HG03439 (cell line): ENCODE measurements around the gene HDAC9.
"Not testable (repeated sequence)": the region's sequence is repeated elsewhere in the genome, so short reads cannot be mapped to it uniquely, and the experiment has no call there.

Experiments used
- ATAC-seq: cut with Tn5 transposase; IDR thresholded peaks from one replicate; pipeline ENCODE4 v1.9.1; 2021; ENCODE audit warnings: mild to moderate bottlenecking, moderate library complexity; ENCODE audit not compliant: unreplicated experiment

The HDAC9 gene

DNA sequence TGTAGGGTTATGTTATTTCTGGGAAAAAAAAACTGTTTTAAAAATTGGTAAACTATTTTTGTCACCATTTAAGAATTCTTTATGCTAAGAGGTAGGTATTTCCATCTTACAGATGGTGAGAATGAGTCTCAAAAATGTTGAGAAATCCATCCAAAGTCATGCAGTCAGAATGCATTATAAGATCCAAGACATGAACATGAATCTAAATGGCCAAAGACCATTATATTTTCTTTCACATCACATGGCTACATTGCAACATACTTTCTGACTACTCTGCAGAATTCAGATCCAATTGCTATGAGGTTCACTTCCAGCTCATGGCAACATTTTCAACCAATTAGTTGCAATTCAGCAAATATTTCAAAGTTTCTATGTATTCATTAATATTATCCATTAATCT is 440.7 kb downstream of the HDAC9 start:
- ATAC-seq = no peak

DNA sequence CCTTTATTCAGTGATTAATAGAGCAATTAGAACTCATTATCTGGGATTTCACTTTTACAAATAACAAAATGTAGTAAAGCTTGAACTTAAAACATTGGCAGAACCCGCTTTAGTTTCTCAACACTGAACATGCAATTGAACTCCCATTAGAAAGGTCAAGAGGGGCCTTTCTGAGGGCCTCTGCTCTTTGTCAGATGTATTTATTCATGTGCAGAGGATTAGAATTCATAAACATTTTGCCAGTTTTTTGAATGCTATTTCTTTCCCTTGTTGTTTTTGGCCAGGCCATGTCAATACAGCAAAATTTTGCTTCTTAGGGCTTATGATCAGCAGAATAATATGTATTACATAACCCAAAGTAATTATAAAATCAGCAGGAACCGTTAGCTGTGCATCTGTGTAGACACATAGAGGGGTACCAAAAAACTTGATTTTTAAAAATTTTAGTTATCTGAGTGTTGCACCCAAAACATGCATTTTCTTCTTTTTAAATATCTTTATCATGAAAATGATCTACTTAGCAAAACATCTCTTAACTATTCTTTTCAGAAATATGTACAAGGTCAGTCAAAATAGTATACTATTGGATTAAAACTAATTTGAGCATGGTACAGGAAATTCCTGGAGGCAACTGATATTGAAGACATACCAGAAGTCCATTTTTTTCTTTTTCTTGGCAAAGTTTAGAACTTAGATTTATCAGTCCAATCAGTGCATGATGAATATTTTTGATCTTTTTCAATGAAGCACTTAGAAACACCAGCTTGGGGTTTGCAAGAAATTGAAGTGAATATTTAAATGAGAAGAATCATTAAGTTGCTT is 444.4 kb downstream of the HDAC9 start:
- no peak for ATAC-seq

DNA sequence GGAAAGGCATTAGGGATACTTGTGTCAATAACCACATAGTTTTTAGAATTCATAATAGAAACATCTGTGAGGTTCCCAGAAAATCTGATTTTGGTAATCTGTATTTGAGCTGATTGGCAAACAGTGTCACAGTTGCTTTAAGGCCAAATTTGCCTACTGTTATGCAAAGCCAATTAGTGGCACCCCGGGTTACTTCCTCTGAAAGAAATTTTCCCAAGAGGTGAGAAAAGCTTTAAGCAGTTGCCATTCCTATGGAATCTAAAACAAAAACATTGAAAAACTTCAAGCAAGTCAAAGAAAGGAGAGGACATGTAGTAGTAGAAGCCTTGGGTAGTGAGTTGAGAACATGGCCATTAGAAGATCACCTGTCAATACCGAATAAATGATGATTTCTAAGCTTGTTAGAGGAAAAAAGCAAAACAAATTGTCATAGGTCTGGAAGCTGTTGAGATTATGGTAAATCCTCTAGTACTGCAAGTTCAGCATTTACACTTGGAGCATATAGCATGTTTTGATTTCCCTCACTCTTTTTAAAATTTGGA is 445.1 kb downstream of the HDAC9 start:
- ATAC-seq = no peak

DNA sequence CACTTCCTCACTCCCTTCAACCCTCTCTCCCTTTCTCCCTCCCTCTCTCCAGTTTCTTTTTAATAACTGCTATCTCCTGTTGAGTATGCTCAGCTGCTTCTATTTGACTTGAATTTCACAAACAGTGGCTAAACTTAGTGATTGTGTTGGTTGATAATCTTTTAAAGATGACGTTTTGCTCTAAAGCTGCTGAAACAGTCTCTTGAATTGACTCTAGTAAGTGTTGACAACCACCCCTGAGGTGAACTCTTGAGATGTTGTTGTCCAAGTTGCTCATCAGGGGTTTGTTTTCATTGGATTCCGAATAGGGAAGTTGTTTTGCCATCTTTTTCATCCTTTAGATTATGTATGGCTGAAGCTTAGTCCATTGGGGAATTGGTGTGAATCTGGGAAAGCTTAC is 445.7 kb downstream of the HDAC9 start:
- no peak for ATAC-seq

DNA sequence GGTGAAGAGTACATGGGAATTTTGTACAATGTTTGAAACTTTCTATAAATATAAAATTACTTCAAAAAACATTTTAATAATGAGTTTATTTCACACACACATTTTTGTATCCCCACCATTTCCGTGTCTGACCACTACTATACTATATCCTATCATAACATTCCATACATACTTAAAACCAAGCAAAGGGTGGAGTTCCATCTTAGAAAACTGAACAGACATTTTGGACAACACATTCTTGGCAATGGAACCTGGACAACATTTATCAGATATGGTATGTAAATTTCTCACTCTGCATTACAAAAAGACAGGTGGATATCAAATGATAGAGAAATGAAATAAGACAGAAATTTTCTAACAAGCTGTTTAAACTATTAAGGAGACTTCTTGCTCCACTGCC is 453.0 kb downstream of the HDAC9 start:
- no peak for ATAC-seq

DNA sequence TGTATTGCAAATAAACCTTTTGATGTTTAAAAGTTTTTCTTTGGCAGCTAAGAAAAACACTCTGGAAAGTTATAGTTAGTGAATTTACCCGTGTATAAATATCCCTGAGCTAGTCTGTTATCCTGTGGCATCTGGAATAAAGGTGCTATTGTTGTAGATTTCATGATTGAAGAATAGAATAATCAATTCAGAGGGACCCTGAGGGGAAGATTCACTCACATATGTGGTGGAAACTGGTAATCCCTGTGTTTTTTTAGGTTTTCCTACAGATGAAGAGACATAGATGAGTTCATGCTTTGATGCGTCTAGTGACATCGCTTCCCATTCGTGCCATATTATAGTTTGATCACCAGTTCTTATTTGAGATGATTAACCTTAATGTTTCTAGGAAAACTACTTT is 457.3 kb downstream of the HDAC9 start:
- no peak for ATAC-seq

DNA sequence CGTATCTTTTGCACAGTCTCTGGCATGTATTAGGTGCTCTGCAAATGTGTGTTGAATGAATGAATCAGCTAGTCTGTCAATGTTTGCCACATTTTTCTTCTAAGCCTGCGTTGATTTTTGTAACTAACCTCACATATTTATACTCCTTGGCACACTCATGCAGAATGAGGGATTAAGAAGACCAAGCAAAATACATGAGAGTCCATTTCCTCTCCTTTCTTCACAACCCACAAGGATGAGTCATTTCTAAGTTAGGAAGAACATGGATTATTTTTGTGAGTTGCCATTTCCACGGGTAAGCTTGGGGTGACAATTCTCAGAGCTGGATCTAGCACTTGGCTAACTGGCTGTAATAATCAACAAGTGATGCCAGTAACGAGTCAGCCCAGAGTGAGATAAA is 463.1 kb downstream of the HDAC9 start:
- ATAC-seq = no peak

DNA sequence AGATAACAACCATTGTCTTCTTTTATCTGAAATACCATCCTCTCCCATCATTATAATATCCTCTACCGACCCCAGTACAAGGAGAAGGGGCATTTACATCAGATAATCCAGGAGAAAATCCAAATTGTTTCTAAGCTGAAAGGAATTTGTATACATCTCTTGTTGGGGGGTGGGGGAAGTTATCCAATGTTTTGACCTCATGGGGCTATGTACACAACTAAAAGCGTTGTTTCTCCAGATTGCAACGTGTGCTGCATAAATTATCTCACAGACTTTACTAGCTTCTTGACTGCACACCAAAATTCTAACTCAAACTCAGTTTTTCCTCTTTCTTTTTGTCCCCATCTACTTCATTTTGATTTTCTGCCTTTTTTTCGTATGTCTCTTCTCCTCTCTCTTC is 465.2 kb downstream of the HDAC9 start:
- ATAC-seq = no peak

DNA sequence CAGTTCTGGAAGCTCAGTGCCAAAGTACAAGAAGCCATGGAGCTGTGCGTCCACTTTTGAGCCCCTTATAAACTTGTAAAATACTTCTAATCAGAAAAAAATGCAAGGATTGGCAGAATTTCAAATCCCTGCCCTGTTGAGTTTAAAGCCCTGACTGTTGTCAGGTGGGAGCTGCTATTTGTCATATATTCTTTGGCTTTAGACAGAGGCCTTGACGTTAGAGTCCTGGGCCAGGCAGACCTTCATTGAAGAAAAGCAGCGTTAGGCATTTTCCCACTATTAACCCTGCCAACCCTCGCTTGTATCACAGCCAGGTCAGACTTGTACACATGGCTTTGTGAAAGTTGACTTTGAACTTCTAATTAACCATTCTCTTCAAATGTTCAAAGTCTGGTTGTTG is 466.5 kb downstream of the HDAC9 start:
- ATAC-seq = no peak

DNA sequence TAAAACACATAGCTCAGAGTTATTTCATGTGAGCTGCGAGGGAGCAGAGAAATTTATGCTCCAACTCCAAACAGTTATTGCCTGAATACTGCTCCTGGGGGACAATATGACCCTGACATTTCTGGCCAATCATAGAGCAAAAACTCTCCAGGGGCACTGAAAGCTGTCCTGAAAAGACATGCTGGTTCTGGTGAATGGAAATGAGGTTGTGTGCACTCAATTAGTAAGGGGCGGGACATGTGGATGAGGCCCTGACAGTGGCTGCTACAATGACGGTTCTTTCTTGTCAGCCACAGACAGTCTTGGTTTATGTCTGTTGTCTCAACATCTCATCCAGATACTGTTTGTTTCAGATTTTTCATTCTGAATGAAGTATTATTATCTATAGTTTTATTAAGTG is 470.1 kb downstream of the HDAC9 start:
- no peak for ATAC-seq

DNA sequence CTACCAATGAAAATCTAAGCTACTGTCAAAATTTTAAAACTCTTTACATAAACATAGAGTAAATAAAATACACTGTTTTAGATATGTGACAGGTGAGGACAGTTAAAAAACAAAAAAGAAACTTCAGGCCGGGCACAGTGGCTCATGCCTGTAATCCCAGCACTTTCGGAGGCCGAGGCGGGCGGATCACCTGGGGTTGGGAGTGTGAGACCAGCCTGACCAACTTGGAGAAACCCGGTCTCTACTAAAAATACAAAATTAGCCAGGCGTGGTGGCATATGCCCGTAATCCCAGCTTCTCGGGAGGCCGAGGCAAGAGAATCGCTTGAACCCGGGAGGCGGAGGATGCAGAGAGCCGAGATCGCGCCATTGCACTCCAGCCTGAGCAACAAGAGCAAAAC is 472.2 kb downstream of the HDAC9 start:
- ATAC-seq = not testable (repeated sequence)

DNA sequence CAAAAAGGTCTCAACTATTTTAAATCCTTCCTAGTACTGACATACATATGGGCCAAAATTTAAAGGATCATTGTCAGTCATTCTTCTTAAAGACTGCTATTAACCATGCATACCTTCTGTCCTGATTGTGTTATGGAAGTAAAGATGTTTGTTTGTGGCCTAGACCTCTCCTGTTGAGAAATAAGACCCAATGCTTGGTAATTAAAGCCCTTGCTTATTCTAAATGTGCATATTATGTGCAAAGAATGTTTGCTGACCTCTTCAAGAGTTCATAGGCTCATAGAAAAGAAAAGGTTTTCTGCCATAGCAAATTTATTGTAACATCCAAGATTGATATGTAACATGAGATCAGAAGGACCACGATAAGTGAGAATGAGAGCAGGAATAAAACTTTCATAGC is 476.3 kb downstream of the HDAC9 start:
- ATAC-seq = no peak

DNA sequence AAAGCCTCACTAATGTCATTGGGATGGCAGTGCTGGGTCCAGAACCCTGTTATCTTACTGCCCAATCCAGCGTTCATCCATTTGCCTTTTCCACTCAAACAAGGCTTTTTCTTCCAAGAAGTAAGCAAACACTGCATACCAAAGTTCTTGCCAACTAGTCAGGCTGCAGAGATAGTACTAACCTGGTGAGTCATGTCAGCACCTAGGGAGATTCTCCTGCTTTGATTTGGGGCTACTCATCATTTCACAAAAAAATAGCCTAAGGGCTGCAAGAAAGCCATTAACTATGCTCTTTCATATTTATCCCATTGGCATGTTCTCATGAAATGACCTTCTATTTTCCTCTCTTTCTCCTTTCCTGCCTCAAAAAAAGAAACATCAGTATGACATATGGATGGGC is 479.3 kb downstream of the HDAC9 start:
- no peak for ATAC-seq

DNA sequence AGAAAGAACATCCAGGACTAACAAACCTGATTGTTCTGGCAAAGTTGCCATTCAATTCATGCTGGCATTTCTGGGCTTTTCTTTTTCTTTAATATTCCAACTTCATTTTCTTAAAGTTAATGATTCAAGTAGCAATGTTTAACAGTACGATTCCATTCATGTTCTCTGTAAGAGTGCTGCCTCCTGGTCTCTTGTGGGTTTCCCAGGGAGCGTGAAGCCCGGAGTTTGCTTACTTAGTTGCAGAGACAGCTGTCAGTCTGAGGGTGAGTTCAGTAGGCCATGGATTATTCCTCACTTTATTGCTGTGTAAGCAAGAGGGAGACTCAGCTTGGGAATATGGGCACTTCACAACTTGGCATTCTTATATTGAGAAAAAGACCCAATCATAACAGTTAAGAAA is 479.7 kb downstream of the HDAC9 start:
- no peak for ATAC-seq

DNA sequence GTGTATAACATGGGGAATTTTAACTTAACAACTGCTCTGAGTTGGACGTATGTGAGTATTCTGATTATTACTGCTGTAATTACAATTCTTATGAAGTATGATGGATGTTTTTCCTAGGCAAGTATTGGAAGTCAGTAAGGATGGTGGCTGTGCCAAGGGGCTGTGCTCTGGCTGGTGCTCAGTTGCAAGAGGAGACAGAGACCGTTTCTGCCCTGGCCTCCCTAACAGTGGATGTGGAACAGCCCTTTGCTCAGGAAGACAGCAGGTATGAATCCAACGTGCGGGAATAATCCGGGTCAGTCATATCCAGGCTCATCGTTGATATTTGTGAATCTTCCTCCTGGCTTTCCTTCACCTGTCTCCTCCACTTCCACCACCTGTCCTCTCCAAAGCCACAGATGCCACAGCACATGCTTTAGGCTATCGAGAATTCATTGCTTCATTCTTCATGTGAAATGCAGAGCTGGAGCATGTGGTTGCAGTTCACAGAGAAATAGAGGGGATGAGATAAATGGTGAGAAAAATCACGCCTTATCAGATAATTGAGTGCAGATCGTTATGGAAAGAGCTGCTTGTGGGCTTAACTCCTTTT is 480.2 kb downstream of the HDAC9 start:
- no peak for ATAC-seq

DNA sequence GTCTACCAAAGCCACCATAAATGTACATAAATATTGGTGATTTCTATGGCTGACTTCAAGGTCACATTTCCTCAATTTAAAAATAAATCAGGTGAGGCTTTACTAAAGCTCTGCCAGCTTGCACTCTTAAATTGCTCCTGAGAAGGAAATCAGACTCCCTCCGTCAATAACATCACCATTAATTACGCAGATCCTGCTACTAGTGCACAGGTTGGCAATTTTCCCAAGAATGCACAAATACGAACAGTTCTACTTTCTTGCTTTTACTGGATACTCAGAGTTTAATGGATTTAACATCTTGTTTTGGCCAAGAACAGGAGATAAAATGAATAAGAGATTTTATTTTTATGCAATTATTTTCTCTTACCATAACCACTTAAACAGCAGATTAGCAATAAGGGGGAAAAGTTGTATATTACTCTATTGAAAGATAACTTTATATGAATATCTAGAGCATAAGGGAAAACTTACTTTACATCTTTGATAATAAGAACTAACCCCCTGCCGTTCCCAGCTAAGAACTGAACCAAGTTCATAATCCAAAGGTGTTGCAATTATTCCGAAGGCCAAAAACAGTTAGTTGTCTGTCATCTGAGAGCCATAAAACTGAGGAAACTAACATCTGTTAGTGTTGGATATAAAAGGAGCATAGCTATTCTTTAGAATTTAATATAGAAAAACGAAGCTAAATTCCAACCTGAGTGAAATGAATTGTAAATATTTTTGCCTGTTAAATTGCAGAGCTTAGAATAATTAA is 481.3 kb downstream of the HDAC9 start:
- no peak for ATAC-seq

DNA sequence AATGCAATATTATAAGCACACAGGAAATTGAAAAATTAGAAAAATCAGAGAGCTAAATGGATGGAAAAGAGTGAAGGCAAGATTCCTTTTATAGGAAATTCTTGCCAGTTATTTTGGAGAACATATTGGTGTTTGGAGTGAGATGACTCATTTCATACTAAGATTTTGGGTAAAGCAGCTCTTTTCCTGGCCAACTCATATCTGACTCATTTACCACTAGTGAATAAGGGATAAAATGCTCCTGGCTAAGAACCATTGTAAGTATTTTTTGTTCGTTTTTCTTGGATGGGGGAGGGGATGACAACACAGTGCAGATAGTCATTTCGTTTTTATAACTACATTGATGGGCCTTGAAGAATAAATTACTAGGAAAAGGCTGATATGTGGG is 482.6 kb downstream of the HDAC9 start:
- no peak for ATAC-seq

DNA sequence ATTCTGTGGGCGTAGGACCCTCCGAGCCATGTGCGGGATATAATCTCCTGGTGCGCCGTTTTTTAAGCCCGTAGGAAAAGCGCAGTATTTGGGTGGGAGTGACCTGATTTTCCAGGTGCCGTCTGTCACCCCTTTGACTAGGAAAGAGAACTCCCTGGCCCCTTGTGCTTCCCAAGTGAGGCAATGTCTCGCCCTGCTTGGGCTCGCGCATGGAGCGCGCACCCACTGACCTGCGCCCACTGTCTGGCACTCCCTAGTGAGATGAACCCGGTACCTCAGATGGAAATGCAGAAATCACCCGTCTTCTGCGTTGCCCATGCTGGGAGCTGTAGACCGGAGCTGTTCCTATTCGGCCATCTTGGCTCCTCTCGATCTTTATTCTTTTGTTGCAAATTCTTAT is 495.2 kb downstream of the HDAC9 start:
- ATAC-seq = not testable (repeated sequence)

DNA sequence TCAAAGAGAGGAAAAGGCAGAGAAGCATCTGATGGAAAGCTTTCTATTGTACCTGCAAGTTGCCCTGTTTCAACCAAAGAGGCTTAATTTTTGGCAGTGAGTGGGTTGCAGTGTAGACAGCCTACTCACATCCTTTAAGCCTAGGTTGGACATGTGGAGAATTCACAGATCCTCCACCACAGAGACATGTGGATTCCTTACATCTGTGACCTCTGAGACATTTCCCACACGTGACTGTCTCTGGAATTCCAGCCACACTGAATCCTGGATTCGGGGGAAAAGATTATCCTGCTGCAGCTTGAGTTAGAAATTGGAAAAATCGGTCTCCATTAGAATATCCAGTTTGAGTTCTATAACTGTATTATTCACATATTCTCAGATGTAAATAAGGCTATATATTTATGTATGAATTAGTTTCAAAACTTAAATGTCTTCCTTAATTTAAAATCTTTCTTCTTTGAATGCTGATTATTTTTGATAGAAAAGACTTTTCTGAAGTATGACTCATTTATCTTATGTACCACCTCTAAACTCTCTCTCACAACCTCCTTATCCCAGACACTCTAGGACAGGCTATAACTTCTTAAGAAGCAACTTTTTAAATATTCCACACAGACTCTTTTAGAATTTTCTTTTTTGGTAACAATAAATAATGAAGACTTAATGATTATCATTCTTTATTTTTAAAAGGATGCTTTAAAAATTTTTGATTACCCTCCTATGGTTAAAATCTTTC is 498.6 kb downstream of the HDAC9 start:
- no peak for ATAC-seq

DNA sequence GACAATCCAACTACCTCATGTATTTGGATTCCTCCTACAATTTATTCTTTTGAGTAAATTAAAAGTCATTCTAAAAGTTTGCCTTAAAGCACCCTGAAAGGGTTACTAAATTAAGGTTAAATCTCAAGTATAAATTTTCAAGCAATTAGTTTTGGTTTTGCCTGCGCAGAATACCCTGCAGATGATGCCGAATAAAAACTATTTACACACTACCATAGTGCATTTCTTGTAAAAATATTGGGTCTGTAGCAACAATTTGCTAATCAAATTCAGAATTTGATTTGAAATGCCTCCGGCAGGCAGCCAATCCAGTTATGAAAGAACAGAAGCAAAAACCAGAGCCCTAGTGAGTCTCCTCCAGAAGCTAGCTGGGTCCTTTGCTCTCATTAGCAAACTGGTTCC is 499.7 kb downstream of the HDAC9 start:
- ATAC-seq = no peak

DNA sequence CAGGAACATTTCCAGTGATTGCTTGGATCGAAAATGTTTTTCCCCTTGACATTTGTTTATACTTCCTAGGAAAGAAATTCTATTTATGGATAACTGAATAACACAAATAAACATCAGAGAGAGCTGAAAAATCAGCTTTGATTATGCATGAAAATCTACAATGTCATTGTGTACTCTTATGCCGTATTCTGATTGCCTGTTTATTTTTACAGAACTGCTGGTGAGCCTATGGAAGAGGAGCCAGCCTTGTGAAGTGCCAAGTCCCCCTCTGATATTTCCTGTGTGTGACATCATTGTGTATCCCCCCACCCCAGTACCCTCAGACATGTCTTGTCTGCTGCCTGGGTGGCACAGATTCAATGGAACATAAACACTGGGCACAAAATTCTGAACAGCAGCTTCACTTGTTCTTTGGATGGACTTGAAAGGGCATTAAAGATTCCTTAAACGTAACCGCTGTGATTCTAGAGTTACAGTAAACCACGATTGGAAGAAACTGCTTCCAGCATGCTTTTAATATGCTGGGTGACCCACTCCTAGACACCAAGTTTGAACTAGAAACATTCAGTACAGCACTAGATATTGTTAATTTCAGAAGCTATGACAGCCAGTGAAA is 500.4 kb downstream of the HDAC9 start:
- no peak for ATAC-seq
